HepG2 (cell line): Measurements from ENCODE around the gene COMMD1. TPM values are rescaled to one million over a fixed set of nuclear protein-coding genes. Genes with fewer than 3 reads are reported as not detected.
"Not testable (repeated sequence)": the region's sequence is repeated elsewhere in the genome, so short reads cannot be mapped to it uniquely, and the experiment has no call there.

Experiments used
- ATAC-seq: fragments of 200-7000 bp; cut with Tn5 transposase; 3 replicates; pipeline ENCODE4 v1.9.1; 2020; ENCODE audit warnings: mild to moderate bottlenecking, moderate library complexity
- BruUV-seq: library from RNA; stranded (reverse); fragments of 400-500 nt; replicated peaks from 2 replicates; lab custom pipeline; 2021; lab: Mats Ljungman, UMichigan
- CTCF ChIA-PET: fragments of 300-600 bp; formaldehyde crosslinking; extraction: SDS; loops from one replicate; lab custom pipeline; 2021; ENCODE audit warnings: low total read pairs, inconsistent platforms, low intra/inter-chr PET ratio; lab: Yijun Ruan, JAX
- POLR2A ChIA-PET: fragments of 350-600 bp; sonication (Branson Sonifier 250); formaldehyde crosslinking; loops from one replicate; lab custom pipeline; 2020; ENCODE audit warnings: antibody characterized with exemption, inconsistent platforms; lab: Yijun Ruan, JAX
- DNase-seq: peaks from one replicate; pipeline ENCODE4 v3.0.0-alpha.2; 2015; ENCODE audit warnings: low spot score
- FAIRE-seq: peaks from 3 replicates; lab custom pipeline; 2011; peaks lifted over from hg19 to GRCh38; lab: Jason Lieb, UNC
- H2AFZ ChIP-seq: one replicate; pipeline ENCODE4 v1.6.1; 2011; ENCODE audit warnings: low read length, inconsistent platforms
- H3K27ac ChIP-seq: fragments of 300-600 bp; 3 replicates; pipeline ENCODE4 v1.8.0; 2011; ENCODE audit warnings: mixed run types, mild to moderate bottlenecking, mixed read lengths, low read length, inconsistent platforms; ENCODE audit not compliant: insufficient read depth; ENCODE audit errors: extremely low read length
- H3K27me3 ChIP-seq, 2 experiments: fragments of 200-600 bp in 1 of 2; 2 replicates in 1 of 2; 3 replicates in 1 of 2; pipeline versions ENCODE4 v1.6.0 to v1.8.0; 2011; ENCODE audit warnings: low read length in 2 of 2, mild to moderate bottlenecking in 2 of 2, moderate library complexity in 2 of 2, inconsistent platforms in 1 of 2; ENCODE audit not compliant: insufficient read depth in 2 of 2, control insufficient read depth in 1 of 2
- H3K36me3 ChIP-seq, 2 experiments: fragments of 200-600 bp in 1 of 2; replicated peaks in 1 of 2; 2 replicates in 1 of 2; 3 replicates in 1 of 2; pipeline versions ENCODE4 v1.5.1 to v1.8.0; 2011; ENCODE audit warnings: low read length in 2 of 2, inconsistent platforms in 1 of 2; ENCODE audit not compliant: insufficient read depth in 2 of 2, control insufficient read depth in 1 of 2
- H3K4me1 ChIP-seq: 2 replicates; pipeline ENCODE4 v1.5.1; 2012; ENCODE audit warnings: low read length, inconsistent platforms; ENCODE audit not compliant: insufficient read depth
- H3K4me2 ChIP-seq: 2 replicates; pipeline ENCODE4 v1.6.0; 2011; ENCODE audit warnings: low read depth, low read length, inconsistent platforms
- H3K4me3 ChIP-seq, 3 experiments: fragments of 200-600 bp in 1 of 3; sonication (generic), shearing (Covaris generic) in 1 of 3; replicated peaks in 1 of 3; 2 replicates each; pipeline ENCODE4 v1.5.1; 2011 to 2016; ENCODE audit warnings: low read length in 3 of 3, inconsistent platforms in 2 of 3, low read depth in 2 of 3, mild to moderate bottlenecking in 2 of 3, control low read depth in 1 of 3, mixed read lengths in 1 of 3; ENCODE audit not compliant: insufficient read depth in 1 of 3
- H3K79me2 ChIP-seq: one replicate; pipeline ENCODE4 v1.6.1; 2011; ENCODE audit warnings: low read length, inconsistent platforms; ENCODE audit not compliant: insufficient read depth
- H3K9ac ChIP-seq: 2 replicates; pipeline ENCODE4 v1.6.0; 2011; ENCODE audit warnings: mild to moderate bottlenecking, low read depth, low read length, inconsistent platforms; ENCODE audit not compliant: insufficient read depth
- H3K9me3 ChIP-seq: 2 replicates; pipeline ENCODE4 v1.5.1; 2012; ENCODE audit warnings: mild to moderate bottlenecking, low read length
- H4K20me1 ChIP-seq: 2 replicates; pipeline ENCODE4 v1.6.0; 2011; ENCODE audit warnings: inconsistent platforms, mild to moderate bottlenecking, low read length, moderate library complexity; ENCODE audit not compliant: insufficient read depth
- TP53 ChIP-seq: sonication (generic); formaldehyde crosslinking; conservative IDR thresholded peaks from 2 replicates; pipeline ENCODE4 v1.4.0; 2020; ENCODE audit warnings: missing genetic modification reagents
- ZBTB25 ChIP-seq: IDR thresholded peaks from 2 replicates; pipeline ENCODE4 v1.6.1; 2018; ENCODE audit warnings: missing genetic modification reagents
- WGBS: methylation state at CpG from one replicate; pipeline ENCODE4 v1.1.6; 2017; ENCODE audit warnings: low lambda C conversion rate; 5-methylcytosine and 5-hydroxymethylcytosine counted together
- in situ Hi-C: cut with HindIII; loops from 2 replicates; pipeline ENCODE4 v1.10.0; 2017; ENCODE audit warnings: low pct_unique_long_range_greater_than_20kb; ENCODE audit not compliant: extremely low pct_ligation_motif_present
- intact Hi-C: fragments of 100-400 bp; cut with micrococcal nuclease; formaldehyde crosslinking; loops from one replicate; pipeline ENCODE4 v1.10.0; 2022; ENCODE audit not compliant: unreplicated experiment
- polyA plus RNA-seq, 8 experiments: library from polyadenylated mRNA; depleted of rRNA in 3 of 8; stranded (reverse) in 7 of 8; unstranded in 1 of 8; fragments of >200 nt; fragmentation: Illumina TruSeq in 4 of 8; extraction: Trizol in 4 of 8; gene quantifications; 2 replicates each; pipeline versions ENCODE4 v1.2.1 to v1.2.3, GENCODE V29; 2011 to 2016; ENCODE audit warnings: low read depth in 4 of 8, missing spikeins in 1 of 8, mixed read lengths in 1 of 8; ENCODE audit not compliant: insufficient read depth in 1 of 8
- total RNA-seq, 5 experiments: library from RNA; depleted of rRNA; stranded (reverse); fragments of >200 nt; fragmentation: Illumina TruSeq; extraction: Trizol; gene quantifications; 2 replicates each; pipeline ENCODE4 v1.2.3, GENCODE V29; 2016; ENCODE audit warnings: low read depth in 1 of 5
- TF ChIP-seq, protein P1 (sequence below): sonication (generic); formaldehyde crosslinking; IDR thresholded peaks from 2 replicates; pipeline ENCODE4 v1.9.0; 2021; ENCODE audit warnings: mild to moderate bottlenecking, missing genetic modification reagents

COMMD1 gene
- total and polyA plus RNA-seq, 2 of the 13 experiments (the other 11 are each of a cell fraction or from before 2014, with no cell fraction given): 25.7 to 105 TPM

DNA sequence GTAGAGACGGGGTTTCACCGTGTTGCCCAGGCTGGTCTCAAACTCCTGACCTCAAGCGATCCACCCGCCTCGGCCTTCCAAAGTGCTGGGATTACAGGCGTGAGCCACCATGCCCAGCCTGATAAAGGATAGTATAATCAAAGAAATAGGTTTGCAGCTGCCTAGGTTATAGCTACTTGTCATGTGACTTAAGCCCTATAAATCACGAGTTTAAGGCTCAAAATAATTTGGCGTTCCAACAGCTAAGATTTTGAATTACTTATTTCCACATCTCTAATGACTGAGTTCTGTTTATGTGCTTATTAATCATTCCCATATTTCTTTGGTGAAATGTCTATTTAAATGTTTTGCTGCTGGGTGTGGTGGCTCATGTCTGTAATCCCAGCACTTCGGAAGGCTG is 49.4 kb downstream of the COMMD1 start:
- H3K4me2 ChIP-seq, FAIRE-seq, H4K20me1 ChIP-seq, BruUV-seq, intact Hi-C loops, H2AFZ ChIP-seq, in situ Hi-C loops, H3K27me3 ChIP-seq, H3K9ac ChIP-seq, ATAC-seq, H3K27ac ChIP-seq, CTCF ChIA-PET, H3K36me3 ChIP-seq, DNase-seq, POLR2A ChIA-PET, H3K79me2 ChIP-seq, H3K4me3 ChIP-seq, H3K9me3 ChIP-seq: not testable (repeated sequence)
- peaks cover 23% of the 10 kb centered on the region for H3K4me1 ChIP-seq
- 98% methylated on average over 9 of the region's 9 CpGs for WGBS

DNA sequence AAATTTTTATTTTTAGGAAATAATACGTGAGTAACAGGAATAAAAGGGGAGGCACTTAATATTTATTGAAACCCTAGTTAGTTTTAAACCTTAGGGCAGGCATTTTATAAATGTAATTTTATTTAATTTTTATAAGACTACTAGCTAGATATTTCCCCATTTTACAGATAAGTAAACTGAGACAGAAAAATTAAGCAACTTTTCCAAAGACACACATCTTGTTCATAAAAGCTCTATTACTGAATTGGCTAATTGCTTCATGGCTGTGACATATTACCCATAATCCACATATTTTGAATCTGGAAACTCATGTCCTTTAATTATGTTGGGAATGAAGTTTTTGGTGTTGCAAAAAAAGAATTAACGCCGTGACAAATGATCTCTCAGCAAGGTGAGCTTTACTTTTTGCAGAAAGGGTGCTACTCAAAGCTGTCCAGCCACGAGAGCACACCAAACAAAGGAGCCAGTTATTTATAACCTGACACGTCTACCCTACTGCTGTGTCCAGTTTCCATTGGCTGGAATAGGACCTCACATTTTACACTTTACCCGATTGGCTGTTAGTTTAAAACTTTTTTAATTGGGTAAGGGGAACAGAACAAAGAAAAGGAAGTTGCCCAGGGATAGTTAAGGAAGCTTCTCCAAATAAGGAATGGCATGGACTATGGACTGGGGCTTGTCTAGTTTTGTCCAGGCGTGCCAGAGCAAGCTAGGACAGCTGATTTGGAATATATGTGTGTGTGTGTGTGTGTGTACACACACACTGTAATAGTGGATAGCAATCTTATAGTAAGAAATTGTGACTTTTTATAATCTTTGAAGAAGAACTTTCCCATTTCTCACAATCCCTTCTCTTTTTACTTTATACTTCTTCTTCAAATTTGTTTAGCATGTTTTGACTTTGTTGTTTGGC is 54.2 kb downstream of the COMMD1 start:
- Histone ChIP-seq H3K27me3 (no peaks in the 10 kb centered on the region), H3K9me3 (peaks cover 6% of the 10 kb centered on the region; the same call in 1 of the 2 replicates), H3K27ac (peak overlapping the region; percentile 27), H3K36me3 (no peaks in the 10 kb centered on the region), H3K4me3 (no peak overlapping the region), H4K20me1 (no peaks in the 10 kb centered on the region), H3K9ac (no peak overlapping the region), H2AFZ (no peak overlapping the region), H3K4me1 (peaks cover 26% of the 10 kb centered on the region), H3K4me2 (no peak overlapping the region), H3K79me2 (no peaks in the 10 kb centered on the region)
- in situ Hi-C loops (no loop called here), intact Hi-C loops (no loop called here)
- CTCF ChIA-PET: no interaction called here
- ATAC-seq (peak; percentile 78), DNase-seq (peak; percentile 65), FAIRE-seq (no peak)
- POLR2A ChIA-PET: interaction anchor here (0.6 to 0.7 kb wide), 2 partner anchors 54 to 89 kb away, joined by 3 to 4 read pairs; partner anchors contain the start of gene COMMD1
- 84% methylated on average over 7 of the region's 7 CpGs for WGBS
- BruUV-seq: no TSS peak
- TF ChIP-seq TP53 (CRISPR knock-in tag) (peak; percentile 95; the same call in 1 of the 2 replicates), ZBTB25 (CRISPR knock-in tag) (0 out of 2 replicates have a peak, but pooled peaks have one; percentile 17)
- TF ChIP-seq, protein P1, sequence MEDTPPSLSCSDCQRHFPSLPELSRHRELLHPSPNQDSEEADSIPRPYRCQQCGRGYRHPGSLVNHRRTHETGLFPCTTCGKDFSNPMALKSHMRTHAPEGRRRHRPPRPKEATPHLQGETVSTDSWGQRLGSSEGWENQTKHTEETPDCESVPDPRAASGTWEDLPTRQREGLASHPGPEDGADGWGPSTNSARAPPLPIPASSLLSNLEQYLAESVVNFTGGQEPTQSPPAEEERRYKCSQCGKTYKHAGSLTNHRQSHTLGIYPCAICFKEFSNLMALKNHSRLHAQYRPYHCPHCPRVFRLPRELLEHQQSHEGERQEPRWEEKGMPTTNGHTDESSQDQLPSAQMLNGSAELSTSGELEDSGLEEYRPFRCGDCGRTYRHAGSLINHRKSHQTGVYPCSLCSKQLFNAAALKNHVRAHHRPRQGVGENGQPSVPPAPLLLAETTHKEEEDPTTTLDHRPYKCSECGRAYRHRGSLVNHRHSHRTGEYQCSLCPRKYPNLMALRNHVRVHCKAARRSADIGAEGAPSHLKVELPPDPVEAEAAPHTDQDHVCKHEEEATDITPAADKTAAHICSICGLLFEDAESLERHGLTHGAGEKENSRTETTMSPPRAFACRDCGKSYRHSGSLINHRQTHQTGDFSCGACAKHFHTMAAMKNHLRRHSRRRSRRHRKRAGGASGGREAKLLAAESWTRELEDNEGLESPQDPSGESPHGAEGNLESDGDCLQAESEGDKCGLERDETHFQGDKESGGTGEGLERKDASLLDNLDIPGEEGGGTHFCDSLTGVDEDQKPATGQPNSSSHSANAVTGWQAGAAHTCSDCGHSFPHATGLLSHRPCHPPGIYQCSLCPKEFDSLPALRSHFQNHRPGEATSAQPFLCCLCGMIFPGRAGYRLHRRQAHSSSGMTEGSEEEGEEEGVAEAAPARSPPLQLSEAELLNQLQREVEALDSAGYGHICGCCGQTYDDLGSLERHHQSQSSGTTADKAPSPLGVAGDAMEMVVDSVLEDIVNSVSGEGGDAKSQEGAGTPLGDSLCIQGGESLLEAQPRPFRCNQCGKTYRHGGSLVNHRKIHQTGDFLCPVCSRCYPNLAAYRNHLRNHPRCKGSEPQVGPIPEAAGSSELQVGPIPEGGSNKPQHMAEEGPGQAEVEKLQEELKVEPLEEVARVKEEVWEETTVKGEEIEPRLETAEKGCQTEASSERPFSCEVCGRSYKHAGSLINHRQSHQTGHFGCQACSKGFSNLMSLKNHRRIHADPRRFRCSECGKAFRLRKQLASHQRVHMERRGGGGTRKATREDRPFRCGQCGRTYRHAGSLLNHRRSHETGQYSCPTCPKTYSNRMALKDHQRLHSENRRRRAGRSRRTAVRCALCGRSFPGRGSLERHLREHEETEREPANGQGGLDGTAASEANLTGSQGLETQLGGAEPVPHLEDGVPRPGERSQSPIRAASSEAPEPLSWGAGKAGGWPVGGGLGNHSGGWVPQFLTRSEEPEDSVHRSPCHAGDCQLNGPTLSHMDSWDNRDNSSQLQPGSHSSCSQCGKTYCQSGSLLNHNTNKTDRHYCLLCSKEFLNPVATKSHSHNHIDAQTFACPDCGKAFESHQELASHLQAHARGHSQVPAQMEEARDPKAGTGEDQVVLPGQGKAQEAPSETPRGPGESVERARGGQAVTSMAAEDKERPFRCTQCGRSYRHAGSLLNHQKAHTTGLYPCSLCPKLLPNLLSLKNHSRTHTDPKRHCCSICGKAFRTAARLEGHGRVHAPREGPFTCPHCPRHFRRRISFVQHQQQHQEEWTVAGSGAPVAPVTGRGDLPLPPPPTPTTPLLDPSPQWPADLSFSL (CRISPR knock-in tag): peak; percentile 70; the same call in 1 of the 2 replicates
